ENCODE measurements around the gene TMEM108. TPM values are rescaled to one million over a fixed set of nuclear protein-coding genes. Genes with fewer than 3 reads are reported as not detected.

The TMEM108 gene
- total RNA-seq, 2 experiments from 2014 or later = not detected

- ChIA-PET POLR2A (no interaction called here), CTCF (no interaction called here)
Measured at GRCh38 chr3:133113526-133113925, 75.3 kb downstream of the TMEM108 start.

DNA sequence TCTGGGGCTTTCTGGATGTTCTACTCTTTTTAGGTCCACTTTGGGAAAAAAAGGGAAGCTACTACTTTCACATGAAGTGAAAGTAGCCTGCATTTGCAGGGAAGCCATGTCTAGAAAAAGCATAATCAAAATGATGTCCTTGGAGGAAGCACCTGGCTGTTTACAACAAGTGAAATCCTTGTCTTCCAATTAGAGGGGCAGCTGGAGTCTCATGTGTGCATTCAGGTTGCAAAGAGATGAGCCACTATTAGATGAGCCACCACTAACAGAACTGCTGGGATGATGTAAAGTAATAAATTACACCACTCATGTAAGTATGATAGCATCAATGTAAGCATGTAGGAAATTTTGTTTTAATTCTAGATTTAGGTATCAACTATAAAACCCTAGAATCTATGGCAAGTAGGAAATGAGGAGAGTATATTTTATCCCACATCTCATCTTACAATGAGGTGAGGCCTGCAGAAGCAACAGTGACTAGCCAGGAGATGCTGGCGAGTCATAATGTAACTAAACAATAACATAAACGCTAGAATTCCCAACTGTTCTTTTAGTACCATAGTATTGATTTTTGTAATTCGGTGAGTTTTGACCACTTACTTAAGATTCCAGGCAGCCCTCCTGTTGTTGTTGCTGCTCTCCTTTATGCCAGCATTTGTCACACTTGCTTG lies 75.9 kb downstream of the TMEM108 start:
- ChIA-PET CTCF (no interaction called here), POLR2A (no interaction called here)

- POLR2A ChIA-PET = no interaction called here
- CTCF ChIA-PET = no interaction called here
Measured at GRCh38 chr3:133115176-133115575, 77.0 kb downstream of the TMEM108 start.

DNA sequence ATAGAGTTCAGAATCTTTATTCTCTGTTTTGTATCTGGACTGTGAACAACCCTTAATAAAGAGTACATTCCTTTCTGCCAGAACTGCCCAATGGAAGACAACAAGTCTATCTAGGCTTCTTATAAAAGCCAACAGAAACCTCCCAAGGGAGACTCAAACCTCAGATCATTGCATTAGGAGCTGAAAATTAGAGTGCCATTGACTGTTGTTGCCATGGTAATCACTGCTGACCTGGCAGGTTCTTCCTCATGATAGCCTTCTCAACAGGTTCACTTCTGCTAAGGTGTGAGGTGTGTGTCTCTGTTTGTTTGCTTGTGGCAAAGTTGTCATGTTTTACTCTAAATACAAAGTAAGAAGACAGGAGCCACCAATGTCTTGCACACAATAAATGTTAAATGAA lies 79.2 kb downstream of the TMEM108 start:
- POLR2A ChIA-PET = no interaction called here
- CTCF ChIA-PET = no interaction called here

DNA sequence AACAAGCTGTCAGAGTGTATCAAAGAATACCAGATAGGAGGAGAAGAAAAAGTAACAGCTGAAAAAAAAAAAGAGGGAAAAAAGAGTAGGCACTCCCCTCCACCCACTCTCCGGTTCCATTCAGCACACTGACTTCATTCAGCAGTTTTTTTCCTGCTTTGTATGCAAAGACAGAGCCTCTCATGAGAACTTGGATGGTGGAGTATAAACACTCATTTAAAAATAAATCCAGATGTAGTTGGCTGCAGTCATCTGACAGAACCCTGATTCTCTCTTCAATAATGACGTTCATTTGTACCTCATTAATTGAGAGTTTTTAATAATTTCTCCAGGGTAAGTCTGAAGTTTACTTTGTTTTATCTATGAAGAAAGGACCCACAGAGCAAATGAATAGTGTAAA lies 81.0 kb downstream of the TMEM108 start:
- ChIA-PET POLR2A (no interaction called here), CTCF (no interaction called here)

GRCh38 chr3:133121450-133121849 lies 83.3 kb downstream of the TMEM108 start:
- CTCF ChIA-PET = no interaction called here
- POLR2A ChIA-PET = no interaction called here

- ChIA-PET CTCF (no interaction called here), POLR2A (no interaction called here)
Measured at GRCh38 chr3:133123636-133124035, 85.4 kb downstream of the TMEM108 start.

DNA sequence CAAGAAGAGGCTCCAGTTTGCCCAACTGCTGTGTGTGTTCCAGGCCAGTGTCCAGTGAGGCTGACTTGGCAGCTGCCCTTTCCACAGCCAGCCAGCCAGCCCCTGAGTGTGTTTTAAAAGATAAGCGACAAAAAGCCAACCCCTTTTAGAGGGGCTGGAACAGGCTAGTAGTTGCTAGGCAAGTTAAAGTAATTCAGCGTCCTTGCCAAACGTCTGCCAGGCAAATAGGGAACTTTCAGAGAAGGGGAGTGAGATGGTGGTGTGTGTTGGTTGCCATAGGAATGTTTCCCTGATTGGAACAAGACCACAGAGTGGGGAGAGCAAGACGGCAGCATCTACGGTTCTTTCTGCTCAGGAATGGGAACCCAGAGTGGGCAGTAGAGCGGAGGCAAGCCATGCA lies 86.3 kb downstream of the TMEM108 start:
- ChIA-PET POLR2A (no interaction called here), CTCF (no interaction called here)

DNA sequence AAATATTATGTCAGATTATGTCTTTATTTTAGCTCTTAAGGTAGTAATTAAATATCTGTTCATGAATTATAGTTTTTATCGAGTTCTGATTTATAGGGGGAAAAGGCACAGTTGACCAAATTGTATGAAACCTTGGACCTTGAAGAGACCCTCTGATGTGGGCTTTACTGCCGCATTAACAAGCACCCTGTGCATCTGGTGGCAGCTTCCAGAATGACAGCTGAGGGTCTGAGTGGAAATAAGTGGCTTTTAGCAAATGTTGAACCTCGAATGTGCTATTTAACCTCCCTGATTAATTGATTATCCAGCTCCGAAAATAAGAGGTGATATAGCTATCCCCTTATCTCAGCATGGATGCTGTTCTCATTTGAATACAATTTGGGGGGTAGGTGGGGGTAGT lies 87.0 kb downstream of the TMEM108 start:
- ChIA-PET POLR2A (no interaction called here), CTCF (no interaction called here)

GRCh38 chr3:133125802-133126201 lies 87.6 kb downstream of the TMEM108 start:
- POLR2A ChIA-PET = no interaction called here
- CTCF ChIA-PET = no interaction called here

- POLR2A ChIA-PET = no interaction called here
- CTCF ChIA-PET = no interaction called here
Measured at GRCh38 chr3:133127381-133127780, 89.2 kb downstream of the TMEM108 start.

- POLR2A ChIA-PET = no interaction called here
- CTCF ChIA-PET = no interaction called here
Measured at GRCh38 chr3:133130168-133130567, 92.0 kb downstream of the TMEM108 start.

- ChIA-PET POLR2A (no interaction called here), CTCF (no interaction called here)
Measured at GRCh38 chr3:133135306-133135705, 97.1 kb downstream of the TMEM108 start.

GRCh38 chr3:133136114-133137041 lies 98.2 kb downstream of the TMEM108 start:
- ChIA-PET POLR2A (interaction anchor here (0.5 kb wide), 1 partner anchor 435 kb away, joined by 3 read pairs; no protein-coding TSS in a partner anchor), CTCF (no interaction called here)

DNA sequence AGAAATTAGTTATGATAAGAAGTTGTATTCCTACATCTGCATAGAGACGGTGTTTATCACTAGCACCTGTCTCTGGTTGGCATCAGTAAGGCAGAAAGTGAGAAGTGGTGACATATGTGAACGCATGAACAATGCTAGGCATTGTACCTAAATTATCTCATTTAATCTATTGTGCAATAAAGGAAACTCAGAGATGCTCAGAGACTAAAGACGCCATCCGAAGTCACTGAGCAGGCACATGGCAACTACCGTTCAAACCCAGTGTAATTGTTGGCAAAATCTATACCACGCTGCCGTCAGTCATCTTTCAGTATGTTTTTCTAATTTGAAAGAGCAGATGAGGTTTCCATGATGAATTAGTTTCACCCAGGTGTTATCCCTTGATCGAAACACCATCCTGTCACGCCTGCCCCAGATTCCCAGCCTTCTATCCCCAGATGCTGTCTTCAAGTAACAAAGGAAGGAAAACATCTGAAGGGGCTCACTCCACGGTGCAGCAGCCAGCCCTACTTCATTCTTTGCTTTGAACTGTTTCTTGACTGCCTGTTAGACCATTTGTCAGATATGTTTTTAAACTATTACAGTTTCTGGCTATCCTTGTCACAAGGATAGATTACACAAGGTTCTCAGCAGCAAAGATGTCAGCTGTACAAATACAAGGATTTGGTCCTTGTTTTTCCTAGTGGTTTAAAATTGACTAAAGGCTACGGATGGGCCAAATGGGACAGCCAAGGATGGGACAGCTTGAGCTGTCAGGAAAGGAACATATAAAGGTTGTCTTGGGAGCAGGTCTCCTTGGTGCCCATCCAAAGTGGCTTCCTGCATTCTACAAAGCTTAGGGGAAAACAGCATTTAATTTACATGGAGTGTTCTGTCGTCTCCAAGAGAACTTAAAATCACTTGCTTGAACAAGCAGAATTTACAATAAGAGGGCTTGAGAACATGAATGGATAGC lies 99.1 kb downstream of the TMEM108 start:
- CTCF ChIA-PET = no interaction called here
- POLR2A ChIA-PET = no interaction called here

DNA sequence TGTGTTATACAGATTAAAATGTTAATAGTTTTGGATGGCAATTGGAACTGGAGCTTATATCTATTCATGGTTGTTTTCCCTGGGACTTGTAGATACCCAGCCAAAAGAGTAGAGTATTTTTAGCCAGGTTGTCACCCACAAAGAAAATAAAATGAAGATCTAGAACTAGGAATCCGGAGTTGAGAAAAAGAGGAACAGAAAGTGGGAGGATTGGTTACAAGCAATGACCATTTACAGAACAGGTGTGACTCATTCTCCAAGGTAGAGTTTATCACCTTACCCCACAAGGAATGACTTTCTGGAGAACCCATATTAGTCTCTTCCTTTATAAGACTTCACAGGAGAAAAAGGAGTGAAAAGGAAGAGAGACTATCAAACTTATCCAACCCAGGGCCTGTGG lies 99.8 kb downstream of the TMEM108 start:
- POLR2A ChIA-PET = no interaction called here

GRCh38 chr3:133152056-133152455 lies 113.9 kb downstream of the TMEM108 start:
- ChIA-PET POLR2A (no interaction called here), CTCF (no interaction called here)

More for the DNA sequence above, 99.8 kb downstream of the TMEM108 start:
- CTCF ChIA-PET = no interaction called here

GRCh38 chr3:133152681-133153220 lies 114.6 kb downstream of the TMEM108 start:
- POLR2A ChIA-PET = no interaction called here
- CTCF ChIA-PET = no interaction called here

- POLR2A ChIA-PET = no interaction called here
- CTCF ChIA-PET = no interaction called here
Measured at GRCh38 chr3:133153382-133153781, 115.2 kb downstream of the TMEM108 start.

DNA sequence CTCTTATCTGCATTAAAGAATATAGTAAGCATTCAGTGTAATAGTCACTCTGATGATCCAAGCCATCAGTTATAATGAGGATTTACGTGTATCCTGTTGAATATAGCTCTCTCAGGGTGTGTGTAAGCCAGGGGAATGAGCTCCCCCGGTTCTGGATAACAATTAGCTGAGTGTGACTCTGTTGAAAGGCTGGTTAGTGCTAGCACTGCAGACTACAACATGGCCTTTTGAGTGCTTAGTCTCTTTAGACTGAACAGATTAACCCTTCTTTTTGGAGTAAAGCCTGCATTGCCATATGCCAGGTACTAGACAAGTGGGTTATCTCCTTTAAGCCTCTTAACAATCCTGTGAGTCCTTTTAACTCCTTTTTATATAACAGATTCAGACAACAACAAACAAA lies 119.5 kb downstream of the TMEM108 start:
- ChIA-PET CTCF (no interaction called here), POLR2A (no interaction called here)
